ENCODE results near the gene USP17L21.
"Not testable (repeated sequence)": the region's sequence is repeated elsewhere in the genome, so short reads cannot be mapped to it uniquely, and the experiment has no call there.

Gene USP17L21

GRCh38 chr4:9262572-9262971 is at the start of gene USP17L21:
Gene USP17L21 (plus strand): TSS chr4:9262872. CDS start chr4:9262872, 0 bp downstream.
- DNase-seq: not testable (repeated sequence)

- DNase-seq: not testable (repeated sequence)
Observed at GRCh38 chr4:9214701-9215100, 48.0 kb upstream of the USP17L21 start.

- not testable (repeated sequence) for DNase-seq
Observed at GRCh38 chr4:9215105-9215504, 47.6 kb upstream of the USP17L21 start, which contains the start of gene USP17L11. Gene USP17L11 (plus strand): TSS chr4:9215405. CDS start chr4:9215405, 0 bp downstream.

- DNase-seq: not testable (repeated sequence)
Observed at GRCh38 chr4:9219852-9220251, 42.8 kb upstream of the USP17L21 start, which contains the start of gene USP17L12. Gene USP17L12 (plus strand): TSS chr4:9220152. CDS start chr4:9220152, 0 bp downstream.

GRCh38 chr4:9224596-9224995 is 38.1 kb upstream of the USP17L21 start, which contains the start of gene USP17L13:
Gene USP17L13 (plus strand): TSS chr4:9224896. CDS start chr4:9224896, 0 bp downstream.
- not testable (repeated sequence) for DNase-seq

GRCh38 chr4:9230249-9230648 is 32.4 kb upstream of the USP17L21 start:
- DNase-seq: not testable (repeated sequence)

GRCh38 chr4:9234085-9234484 is 28.6 kb upstream of the USP17L21 start, which contains the start of gene USP17L15:
Gene USP17L15 (plus strand): TSS chr4:9234385. CDS start chr4:9234385, 0 bp downstream.
- not testable (repeated sequence) for DNase-seq

- not testable (repeated sequence) for DNase-seq
Observed at GRCh38 chr4:9238461-9238860, 24.2 kb upstream of the USP17L21 start.

- DNase-seq: not testable (repeated sequence)
Observed at GRCh38 chr4:9243579-9243978, 19.1 kb upstream of the USP17L21 start, which contains the start of gene USP17L17. Gene USP17L17 (plus strand): TSS chr4:9243879. CDS start chr4:9243879, 0 bp downstream.

- not testable (repeated sequence) for DNase-seq
Observed at GRCh38 chr4:9247953-9248680, 14.6 kb upstream of the USP17L21 start, which contains the start of gene USP17L18. Gene USP17L18 (plus strand): TSS chr4:9248630. CDS start chr4:9248630, 0 bp downstream.

GRCh38 chr4:9253078-9253477 is 9.6 kb upstream of the USP17L21 start, which contains the start of gene USP17L19:
Gene USP17L19 (plus strand): TSS chr4:9253378. CDS start chr4:9253378, 0 bp downstream.
- DNase-seq: not testable (repeated sequence)

GRCh38 chr4:9257824-9258223 is 4.8 kb upstream of the USP17L21 start, which contains the start of gene USP17L20:
Gene USP17L20 (plus strand): TSS chr4:9258124. CDS start chr4:9258124, 0 bp downstream.
- not testable (repeated sequence) for DNase-seq

GRCh38 chr4:9267319-9267718 is 4.6 kb downstream of the USP17L21 start, which contains the start of gene USP17L22:
Gene USP17L22 (plus strand): TSS chr4:9267619. CDS start chr4:9267619, 0 bp downstream.
- not testable (repeated sequence) for DNase-seq

- not testable (repeated sequence) for DNase-seq
Observed at GRCh38 chr4:9271719-9272118, 9.0 kb downstream of the USP17L21 start.

Measured in CD4-positive, alpha-beta T cell treated with Interleukin-10 for 1 hour (primary cell).